Gastroesophageal sphincter (tissue), 3 donors: ENCODE results near the gene CERS3.

Experiments used
- POLR2A ChIP-seq, 2 donors: fragments of 450-650 bp; IDR thresholded peaks; one replicate each; pipeline ENCODE4 v1.6.1; 2017; ENCODE audit warnings: antibody characterized with exemption in 2 of 2, mild to moderate bottlenecking in 2 of 2, moderate library complexity in 1 of 2
- TF ChIP-seq, protein P1 (sequence below), 4 experiments: fragments of 200-600 bp in 2 of 4; fragments of 450-650 bp in 2 of 4; sonication (generic) in 1 of 4; IDR thresholded peaks; one replicate each; pipeline ENCODE4 v1.5.1; 2017 to 2019; ENCODE audit warnings: antibody characterized with exemption in 4 of 4, mild to moderate bottlenecking in 2 of 4, moderate library complexity in 2 of 4

- TF ChIP-seq, protein P1, sequence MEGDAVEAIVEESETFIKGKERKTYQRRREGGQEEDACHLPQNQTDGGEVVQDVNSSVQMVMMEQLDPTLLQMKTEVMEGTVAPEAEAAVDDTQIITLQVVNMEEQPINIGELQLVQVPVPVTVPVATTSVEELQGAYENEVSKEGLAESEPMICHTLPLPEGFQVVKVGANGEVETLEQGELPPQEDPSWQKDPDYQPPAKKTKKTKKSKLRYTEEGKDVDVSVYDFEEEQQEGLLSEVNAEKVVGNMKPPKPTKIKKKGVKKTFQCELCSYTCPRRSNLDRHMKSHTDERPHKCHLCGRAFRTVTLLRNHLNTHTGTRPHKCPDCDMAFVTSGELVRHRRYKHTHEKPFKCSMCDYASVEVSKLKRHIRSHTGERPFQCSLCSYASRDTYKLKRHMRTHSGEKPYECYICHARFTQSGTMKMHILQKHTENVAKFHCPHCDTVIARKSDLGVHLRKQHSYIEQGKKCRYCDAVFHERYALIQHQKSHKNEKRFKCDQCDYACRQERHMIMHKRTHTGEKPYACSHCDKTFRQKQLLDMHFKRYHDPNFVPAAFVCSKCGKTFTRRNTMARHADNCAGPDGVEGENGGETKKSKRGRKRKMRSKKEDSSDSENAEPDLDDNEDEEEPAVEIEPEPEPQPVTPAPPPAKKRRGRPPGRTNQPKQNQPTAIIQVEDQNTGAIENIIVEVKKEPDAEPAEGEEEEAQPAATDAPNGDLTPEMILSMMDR (IDR thresholded peaks at IDR 0.05) = no peak
- TF ChIP-seq POLR2A (IDR thresholded peaks at IDR 0.05) = no peak
These were observed 16.2 kb upstream of the CERS3 start for GRCh38 chr15:100544946-100545345.
